GM10266 (cell line): ENCODE results near the gene CPB1.

Experiments used
- DNase-seq: peaks from one replicate; pipeline ENCODE4 v3.0.0; 2012; ENCODE audit errors: extremely low spot score
- CTCF ChIP-seq: IDR thresholded peaks from 2 replicates; pipeline ENCODE4 v1.5.1; 2012; ENCODE audit warnings: mild to moderate bottlenecking, low read depth; ENCODE audit not compliant: control insufficient read depth, insufficient read depth; ENCODE audit errors: missing control alignments

CPB1 gene

GRCh38 chr3:148903022-148903442 lies 75.4 kb downstream of the CPB1 start:
- DNase-seq = no peak
- TF ChIP-seq CTCF = no peak

GRCh38 chr3:148903941-148904340 lies 76.3 kb downstream of the CPB1 start:
- no peak for TF ChIP-seq CTCF

GRCh38 chr3:148906667-148907066 lies 79.1 kb downstream of the CPB1 start:
- no peak for TF ChIP-seq CTCF
- no peak for DNase-seq

More at GRCh38 chr3:148903941-148904340, 76.3 kb downstream of the CPB1 start:
- DNase-seq = no peak
